ENCODE results near the gene PDGFB.
"Not testable (repeated sequence)": the region's sequence is repeated elsewhere in the genome, so short reads cannot be mapped to it uniquely, and the experiment has no call there.

PDGFB gene

DNA sequence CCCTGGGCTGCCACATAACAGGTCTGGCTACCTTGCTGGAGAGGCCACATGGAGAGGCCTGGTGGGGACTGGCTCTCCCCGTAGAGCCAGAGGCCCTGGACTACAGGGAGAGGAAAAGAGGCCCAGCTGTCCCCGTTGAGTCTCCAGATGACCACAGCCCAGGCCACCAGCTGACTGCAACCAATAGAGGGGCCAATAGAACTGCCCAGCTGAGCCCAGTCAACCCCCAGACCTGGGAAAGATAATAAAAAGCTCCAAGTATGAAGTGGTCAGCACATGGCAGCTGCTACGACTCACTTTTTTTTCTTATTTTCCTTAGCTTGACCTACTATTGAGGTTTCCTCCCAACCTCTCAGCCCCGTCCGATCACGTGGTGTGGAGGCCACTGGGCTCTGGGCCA, 18.4 kb downstream of the PDGFB start:
- no peak for DNase-seq (ENCODE audit: low spot score)

DNA sequence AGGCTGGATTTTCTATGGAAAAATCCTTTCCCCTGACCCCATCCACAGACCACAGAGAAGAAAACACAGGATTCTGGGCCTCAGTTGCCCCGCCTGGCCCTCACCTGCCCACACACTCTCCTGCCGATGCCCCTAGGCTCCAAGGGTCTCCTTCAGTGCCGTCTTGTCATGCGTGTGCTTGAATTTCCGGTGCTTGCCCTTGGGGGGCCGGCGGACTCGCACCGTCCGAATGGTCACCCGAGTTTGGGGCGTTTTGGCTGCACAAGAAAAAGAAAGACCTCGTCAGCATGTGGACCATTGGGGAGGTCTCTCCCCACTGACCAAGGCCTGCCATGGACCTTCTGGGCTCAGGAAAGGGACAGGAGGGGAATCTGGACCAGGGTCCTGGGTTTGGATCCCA, 19.2 kb downstream of the PDGFB start:
- no peak for DNase-seq (ENCODE audit: low spot score)

DNA sequence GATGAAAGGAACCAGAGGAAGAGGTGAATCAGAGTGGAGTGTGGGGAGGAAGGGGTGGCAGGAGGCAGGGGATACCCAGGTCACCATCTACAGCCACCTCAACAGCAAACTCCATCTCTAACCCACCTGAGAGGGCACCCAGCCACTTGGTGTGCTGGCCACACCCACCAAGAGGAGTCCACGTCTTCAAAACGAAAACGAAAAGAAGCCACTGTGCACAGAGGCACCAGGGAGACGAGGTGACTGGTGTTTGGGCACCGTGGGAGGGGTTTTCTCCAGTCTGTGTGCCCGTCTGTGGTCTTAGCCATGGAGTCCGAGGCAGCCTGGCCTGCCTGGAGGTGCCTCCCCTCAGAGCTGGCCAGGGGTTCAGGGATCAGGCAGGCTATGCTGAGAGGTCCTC, 20.2 kb downstream of the PDGFB start:
- no peak for DNase-seq (ENCODE audit: low spot score)

DNA sequence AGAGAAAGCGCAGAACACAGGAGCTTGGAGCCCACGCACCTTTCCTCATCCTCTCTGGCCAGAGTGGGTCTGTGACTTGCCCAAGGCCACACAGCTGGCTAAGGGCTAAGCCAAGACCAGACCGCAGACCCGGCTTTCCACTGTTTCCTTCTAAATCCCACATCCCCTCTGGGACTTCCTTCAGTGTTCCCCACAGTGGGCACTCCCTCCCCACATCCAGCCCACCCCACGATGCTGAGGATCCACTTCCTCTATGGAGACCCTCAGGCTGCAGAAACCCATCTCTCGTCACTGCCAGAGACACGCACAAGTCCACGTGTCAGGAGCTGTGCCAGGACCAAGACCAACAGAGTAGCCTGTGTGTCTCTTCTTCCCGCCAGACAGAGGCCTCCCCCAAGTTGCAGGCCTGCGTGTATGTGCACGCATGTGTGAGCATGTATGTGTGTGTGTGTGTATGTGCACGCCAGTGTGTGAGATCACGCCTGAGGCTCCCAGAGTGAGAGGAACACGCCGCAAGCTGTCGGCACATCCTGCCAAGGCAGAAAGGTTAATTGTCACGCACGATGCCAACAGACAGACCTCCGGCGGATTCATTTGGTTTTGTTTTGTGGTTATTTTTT, 21.6 kb downstream of the PDGFB start:
- no peak for DNase-seq (ENCODE audit: low spot score)

DNA sequence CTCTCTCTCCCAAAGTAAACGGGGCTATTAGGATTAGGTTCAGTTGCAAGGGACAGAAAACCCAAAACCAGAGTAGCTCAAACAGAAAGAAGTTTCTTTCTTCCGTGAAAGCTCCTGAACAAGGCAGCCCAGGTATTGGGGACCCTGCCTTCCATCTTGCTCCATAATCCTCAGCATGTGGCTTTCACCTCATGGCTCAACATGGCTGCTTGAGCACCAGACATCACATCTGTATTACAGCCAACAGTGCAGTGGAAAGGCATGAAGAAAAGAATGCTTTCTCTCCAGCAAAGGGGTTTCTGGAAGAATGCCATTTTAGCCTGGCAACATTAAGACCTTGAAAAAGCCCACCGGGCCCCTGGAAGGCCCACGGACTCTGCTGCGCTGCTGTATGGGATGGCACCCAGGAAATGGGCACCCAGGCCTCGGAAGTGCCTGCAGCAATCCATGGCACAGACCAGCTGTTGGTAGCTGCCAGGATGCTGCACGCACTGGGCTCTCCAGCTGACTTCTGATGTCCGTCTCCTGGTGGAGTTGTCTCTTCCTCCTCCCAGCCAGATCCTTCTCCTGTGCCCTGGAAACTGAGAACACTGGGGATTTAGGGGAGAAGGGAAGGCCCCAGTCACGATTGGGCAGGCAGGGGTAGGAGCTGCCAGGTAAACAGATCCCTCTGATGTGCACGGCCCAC, 22.6 kb downstream of the PDGFB start:
- DNase-seq (ENCODE audit: low spot score), result no peak

DNA sequence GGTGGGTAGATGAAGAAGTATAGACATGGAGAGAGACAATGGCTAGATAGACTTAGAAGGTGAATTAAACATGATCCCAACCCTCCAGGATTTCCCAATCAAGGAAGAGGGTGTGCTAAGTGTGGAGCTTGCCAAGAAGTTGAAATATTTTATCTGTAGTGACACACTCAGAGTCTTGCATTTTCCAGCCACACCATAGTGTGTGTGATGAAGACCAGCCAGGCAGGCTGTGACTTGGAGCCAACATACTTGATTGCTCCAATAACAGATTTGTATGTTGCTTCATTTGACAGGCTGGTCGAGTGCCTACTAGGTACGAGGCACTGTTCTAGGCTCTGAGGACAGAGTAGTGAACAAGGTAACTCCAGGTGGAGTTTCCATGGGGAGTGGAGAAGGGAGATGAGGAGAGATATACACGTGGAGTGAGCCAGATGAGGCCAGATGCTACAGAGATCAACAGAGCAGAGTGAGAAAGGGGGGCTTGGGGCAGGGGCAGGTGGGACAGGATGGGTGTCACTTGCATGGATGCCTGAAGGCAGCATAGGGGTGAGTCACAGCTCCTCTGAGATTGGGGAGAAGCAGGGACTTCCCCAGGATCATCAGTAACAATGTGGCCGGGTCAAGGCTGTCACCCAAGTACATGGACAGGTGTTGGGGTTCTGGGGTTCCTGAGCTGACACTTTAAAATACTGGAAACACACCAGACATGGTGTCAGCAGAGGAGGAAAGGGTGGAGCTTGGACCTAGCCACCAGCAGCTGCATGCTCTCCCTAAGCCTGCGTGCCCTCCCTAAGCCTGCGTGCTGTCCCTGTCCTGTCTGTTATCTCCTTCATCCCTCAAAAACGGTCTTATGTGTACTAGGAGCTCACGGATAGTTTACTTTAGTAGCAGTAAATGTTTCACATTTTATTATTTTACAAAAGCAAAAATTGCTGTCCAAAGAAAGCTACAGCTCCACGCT, 23.6 kb downstream of the PDGFB start:
- DNase-seq (ENCODE audit: low spot score), result peak; percentile 74

DNA sequence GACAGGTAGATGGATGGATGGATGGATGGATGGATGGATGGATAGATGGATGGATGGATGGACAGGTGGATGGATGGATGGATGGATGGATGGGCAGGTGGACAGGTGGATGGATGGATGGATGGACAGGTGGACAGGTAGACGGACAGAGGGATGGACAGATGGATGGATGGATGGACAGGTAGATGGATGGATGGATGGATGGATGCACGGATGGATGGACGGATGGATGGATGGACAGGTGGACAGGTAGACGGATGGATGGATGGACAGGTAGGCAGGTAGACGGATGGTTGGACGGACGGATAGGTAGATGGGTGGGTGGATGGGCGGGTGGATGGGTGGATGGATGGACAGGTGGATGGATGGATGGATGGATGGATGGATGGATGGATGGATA, 24.3 kb downstream of the PDGFB start:
- DNase-seq (ENCODE audit: low spot score), result no peak

DNA sequence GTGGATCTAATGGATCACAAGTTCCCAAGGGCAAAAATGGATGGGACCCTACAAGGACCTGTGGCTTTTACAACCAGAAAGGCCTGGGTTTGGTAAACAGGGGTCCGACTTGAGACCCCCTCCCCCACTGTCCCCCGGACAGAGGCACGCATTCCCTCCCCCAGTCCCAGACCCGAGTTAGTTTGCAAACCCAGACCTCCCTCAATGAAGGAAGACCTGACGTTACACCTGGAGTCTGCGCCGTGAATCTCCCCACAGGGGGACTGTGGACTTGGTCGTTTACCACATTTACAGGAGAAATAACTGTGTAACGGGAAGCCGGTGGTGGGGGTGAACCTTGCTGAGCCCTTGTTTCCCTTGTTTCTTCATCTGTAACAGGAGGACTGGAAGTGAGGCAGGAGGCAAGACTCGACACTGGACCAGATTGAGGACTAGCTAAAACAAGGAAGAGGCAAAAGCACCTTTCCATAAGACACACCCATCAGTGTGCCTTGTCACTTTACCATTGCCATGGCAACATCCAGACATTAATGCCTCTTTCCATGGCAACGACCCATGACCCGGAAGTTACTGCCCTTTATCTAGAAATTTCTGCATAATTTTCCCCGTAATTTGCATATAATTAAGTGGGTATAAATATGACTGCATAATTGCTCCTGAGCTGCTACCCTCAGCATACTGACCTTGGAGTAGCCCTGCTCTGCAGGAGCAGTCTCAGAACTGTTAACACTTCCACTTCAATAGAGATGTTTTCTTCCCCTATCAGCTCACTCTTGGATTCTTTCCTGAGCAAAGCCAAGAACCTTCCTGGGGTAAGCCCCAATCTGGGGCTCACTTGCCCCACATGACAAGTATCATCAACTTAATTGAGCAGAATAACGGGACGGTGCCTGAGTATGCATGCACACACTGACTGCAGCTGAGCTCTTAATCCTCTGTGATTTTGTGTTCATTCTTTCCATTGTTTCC, 25.4 kb downstream of the PDGFB start:
- DNase-seq (ENCODE audit: low spot score), result peak; percentile 2

DNA sequence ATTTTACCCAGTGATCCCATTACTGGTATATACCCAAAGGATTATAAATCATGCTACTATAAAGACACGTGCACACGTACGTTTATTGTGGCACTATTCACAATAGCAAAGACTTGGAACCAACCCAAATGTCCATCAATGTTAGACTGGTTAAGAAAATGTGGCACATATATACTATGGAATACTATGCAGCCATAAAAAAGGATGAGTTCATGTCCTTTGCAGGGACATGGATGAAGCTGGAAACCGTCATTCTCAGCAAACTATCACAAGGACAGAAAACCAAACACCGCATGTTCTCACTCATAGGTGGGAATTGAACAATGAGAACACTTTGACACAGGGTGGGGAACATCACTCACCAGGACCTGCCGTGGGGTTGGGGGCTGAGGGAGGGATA, 26.4 kb downstream of the PDGFB start:
- DNase-seq (ENCODE audit: low spot score), result not testable (repeated sequence)

DNA sequence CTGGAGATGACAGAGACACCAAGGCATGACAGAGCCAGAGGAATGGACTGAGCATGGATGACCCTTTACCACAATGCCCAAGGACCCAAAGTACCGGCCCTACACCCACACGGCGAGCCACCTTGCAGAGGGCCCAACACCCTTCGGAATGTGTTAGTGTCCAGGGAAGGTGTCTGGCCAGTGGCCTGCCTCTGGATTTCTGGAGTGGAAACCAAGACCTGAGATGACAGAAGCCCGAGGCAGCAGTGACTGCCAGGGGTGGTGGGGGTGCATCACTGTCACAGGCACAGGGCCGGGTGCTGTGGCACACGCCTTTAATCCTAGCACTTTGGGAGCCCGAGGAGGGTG, 28.7 kb downstream of the PDGFB start:
- DNase-seq (ENCODE audit: low spot score), result peak; percentile 2

DNA sequence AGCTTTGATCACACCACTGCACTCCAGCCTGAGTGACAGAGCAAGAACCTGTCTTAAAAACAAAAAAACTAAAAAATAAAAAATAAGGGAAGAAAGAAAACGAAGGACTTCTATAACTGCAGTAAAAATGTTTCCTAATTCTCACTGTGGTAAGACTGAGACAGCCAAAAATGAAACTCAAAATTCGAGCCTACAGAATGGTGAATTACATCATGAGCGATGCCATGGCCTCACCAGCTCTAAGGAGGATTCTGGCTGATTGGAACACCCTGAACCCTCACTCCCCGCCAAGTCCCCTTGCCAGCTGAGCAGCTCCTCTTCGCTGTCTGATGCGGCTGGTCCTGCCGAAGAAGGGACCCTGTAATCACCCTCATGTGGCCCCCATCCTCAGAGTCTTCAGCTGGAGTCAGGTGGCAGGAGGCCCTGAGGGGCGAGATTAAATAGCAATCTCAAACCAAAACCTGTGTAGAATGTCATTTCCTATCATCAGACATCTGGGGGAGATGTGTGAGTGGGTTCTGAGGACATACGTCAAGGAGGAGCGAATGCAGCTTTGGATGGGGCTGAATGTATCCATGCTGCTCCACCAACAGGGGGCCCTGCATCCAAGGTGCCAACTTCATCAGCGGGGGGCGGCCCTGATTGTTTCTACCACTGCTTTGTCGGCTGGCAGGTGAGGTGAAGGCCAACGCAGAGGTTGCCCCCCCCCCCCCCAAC, 29.2 kb downstream of the PDGFB start:
- peak; percentile 16 for DNase-seq (ENCODE audit: low spot score)

DNA sequence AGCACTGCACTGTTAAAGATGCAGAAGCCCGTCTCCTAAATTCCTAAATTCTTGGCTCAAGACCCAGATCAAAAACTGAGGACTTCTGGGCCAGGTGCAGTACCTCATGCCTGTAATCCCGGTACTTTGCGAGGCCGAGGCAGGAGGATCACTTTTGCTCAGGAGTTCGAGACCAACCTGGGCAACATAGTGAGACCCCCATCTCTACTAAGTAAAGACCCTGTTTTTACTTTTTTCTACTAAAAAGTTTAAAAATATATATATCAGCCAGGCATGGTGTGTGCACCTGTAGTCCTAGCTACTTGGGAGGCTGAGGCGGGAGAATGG, 29.7 kb downstream of the PDGFB start:
- DNase-seq (ENCODE audit: low spot score), result no peak

DNA sequence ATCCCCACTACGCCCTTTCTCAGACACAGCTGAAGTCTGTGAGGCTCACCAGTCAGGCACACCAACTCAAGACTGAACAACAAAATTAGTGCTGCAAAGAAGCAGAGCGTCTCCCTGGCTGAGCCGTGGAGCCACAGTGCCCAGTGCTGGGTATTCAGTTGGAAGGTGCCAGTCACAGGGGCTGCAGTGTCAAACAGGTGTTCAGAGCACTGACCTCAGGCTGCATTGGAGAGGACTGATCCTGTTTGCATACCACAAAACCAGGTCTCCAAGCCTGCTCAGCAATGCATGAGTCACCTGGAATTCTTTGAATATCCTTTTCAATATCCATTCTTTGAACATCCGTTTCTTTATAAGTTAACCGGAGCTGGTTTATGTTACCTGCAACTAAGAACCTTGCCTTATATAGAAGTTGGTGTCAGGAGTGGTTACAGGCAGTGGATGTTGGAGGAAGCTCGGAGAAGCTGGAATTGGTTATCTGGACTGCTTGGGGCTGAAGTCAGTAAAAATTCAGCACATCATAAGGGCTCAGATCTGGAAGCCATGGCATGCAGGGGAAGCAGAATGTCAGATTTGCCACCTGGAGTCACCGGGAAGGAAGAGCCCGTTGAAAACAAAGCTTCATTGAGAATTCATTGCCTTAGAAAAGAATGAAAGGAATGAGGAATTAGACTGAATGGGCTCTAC, 30.3 kb downstream of the PDGFB start:
- DNase-seq (ENCODE audit: low spot score), result peak; percentile 34

DNA sequence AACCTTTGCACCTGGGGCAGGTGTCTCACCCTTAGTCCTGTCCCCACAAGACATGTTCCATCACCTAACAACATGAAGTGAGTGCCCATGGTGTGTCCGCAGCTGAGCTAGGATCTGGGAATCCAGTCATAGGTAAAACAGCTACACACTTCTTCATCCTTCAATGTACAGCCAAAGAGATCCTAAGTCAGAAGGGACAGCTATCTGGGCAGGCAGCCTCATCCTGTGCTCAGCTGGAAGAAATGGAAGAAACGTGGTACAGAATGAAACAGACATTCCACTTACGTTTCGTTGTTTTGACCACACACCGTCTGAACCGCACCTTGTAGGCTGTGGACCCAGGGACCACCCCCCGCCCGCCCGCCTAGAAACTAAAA, 30.8 kb downstream of the PDGFB start:
- peak; percentile 4 for DNase-seq (ENCODE audit: low spot score)

DNA sequence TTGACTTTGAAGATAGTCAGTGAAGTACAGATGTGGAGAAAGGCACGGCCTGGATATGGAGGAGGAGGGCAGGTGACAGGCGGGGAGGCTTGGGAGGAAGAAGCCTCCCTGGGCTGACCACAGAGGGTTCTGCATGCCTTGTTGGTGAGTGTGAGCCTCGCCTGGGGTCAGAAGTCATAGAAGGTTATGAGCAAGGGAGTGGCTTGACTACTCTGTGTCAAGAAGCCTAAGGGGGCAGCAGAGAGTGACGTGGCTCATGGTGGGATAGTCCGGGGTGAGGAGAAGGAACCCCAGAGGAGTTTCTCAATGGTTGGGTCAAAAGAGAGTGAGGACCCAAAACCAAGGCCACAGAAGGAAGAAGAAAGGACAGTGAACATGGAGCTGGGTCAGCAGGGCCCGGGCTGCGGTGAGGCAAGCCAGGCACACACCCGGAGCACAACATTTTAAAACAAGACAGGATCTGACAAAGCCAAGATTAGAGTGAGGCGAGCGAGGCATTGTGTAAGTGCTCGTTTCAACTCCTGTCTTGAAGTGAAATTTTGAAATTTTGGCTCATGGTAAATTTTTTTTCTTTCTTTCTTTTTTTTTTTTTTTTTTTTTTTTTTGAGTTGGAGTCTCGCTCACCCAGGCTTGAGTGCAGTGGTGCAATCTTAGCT, 31.9 kb downstream of the PDGFB start:
- peak; percentile 12 for DNase-seq (ENCODE audit: low spot score)

DNA sequence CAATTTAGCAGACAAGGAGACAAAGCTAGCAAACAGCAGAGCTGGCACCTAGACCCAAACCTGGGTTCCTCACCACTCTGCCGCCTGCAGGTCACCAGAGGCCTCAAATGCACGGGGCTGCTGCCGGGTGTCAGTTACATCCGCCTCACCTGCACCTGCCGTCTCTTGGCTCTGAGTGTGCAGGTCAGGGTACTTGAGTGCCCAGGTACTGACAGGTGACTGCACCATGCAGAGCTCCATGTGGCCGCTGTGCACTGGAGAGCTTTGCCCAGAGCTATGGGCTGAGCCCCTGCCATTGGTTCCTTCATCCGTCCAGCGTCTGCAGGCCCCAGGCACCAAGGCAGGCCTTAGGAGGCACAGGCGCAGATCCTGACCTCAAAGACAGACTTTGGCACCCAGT, 35.0 kb downstream of the PDGFB start:
- DNase-seq (ENCODE audit: low spot score), result no peak

DNA sequence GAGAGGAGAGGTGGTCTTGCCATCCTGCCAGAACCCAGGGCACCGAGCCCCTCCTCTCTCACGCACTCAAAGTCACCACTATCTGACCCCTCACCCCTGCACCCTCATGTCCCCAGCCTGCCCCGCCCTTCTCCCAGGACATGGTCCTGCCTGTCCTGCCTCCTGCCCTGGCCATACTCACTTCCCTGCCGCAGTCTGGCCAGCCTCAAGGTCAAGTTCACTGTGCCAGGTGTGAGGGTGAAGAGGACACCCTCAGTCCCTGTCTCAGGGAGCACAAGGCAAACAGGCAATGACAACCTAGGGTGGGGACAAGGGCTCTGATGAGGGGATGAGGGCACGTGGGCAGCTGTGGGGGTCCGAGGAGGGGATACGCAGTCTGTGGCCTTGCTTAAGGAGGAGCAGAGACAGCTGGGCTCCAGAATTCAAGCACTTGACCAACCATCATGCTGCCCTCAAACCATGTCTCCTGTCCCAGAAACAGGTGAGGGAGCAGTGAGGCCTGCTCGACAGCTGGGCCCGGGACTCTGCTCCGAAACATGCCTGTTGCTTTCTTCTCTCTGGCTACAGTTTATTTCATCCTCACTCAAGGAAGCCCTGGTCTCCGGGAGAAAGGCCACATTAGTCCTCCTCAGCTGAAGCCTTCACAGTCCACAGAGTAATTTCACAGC, 36.6 kb downstream of the PDGFB start:
- peak; percentile 4 for DNase-seq (ENCODE audit: low spot score)

DNA sequence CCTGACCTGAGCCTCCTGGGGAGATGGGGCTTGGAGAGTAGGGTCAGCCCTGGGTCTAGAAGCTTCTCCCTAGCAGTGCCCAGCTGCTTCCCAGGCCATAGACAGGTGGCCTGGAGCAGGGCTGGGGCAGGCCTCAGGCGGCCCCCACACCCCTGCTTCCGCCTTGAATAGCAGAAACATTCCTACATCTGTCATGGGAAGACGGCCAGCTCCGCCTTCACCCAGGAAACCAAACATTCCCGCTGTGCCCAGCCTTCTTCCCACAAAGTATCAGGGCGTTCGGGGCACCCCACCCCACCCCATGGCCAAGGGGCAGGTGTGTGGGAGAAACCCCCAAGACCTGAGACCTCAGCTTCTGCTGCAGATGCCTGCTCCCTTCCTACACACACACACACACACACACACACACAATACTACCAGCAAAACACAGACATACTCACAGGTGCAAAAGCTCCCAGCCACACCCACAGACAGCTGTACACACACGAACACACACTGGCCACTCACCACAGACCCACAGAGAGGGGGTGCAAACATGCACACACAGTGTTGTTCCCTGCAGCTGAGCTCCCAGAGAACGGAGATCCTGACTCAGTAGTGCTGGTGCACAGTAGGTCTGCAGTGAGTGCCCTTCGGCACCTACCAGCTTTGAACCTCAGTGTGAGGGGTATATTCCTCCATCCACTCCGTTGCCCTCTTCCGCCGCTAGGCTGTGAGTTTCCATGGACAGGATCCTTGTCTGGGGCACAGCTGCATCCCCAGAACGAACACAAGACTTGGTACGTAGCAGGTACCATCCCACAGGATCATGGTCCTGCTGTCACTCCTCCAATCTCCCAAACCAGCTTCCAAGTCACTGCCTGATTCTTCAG, 37.4 kb downstream of the PDGFB start:
- no peak for DNase-seq (ENCODE audit: low spot score)

DNA sequence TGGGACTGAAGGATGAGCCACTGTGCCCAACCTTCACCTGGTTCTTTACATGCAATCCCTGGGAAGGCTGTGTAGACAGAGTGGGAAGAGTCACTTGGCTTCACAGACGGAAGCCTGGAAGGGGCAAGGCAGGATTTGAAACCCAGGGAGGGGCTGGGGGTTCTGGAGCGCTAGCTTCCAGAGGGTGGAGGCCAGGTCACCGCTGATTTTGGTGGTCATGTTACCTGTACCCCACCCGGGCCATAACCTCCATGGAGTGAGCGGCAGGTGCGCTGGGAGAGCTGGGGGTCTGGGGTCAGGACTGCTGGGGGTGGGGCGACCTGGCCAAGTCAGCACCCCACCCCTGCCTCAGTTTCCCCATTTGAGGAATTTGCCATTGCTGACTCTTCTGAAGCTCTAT, 38.3 kb downstream of the PDGFB start:
- DNase-seq (ENCODE audit: low spot score), result no peak
